Mucosa of gallbladder (tissue), 1 donor: ENCODE data around the gene ETNK2. TPM values are rescaled to one million over a fixed set of nuclear protein-coding genes. Genes with fewer than 3 reads are reported as not detected.
A peak's percentile ranks its signal among the peaks of the same experiment; 100 is the strongest.
"Not testable (repeated sequence)": the region's sequence is repeated elsewhere in the genome, so short reads cannot be mapped to it uniquely, and the experiment has no call there.

Experiments
- DNase-seq: peaks from one replicate; pipeline ENCODE4 v3.0.0-alpha.2; 2020; ENCODE audit warnings: low spot score
- total RNA-seq: library from RNA; stranded (reverse); gene quantifications from one replicate; pipeline ENCODE4 v1.2.1, GENCODE V29; 2021
- donor health status: DM: no; HTN: no; CAD: no.

The ETNK2 gene
- total RNA-seq, 1 donor from 2014 or later, result 5.3 TPM

DNA sequence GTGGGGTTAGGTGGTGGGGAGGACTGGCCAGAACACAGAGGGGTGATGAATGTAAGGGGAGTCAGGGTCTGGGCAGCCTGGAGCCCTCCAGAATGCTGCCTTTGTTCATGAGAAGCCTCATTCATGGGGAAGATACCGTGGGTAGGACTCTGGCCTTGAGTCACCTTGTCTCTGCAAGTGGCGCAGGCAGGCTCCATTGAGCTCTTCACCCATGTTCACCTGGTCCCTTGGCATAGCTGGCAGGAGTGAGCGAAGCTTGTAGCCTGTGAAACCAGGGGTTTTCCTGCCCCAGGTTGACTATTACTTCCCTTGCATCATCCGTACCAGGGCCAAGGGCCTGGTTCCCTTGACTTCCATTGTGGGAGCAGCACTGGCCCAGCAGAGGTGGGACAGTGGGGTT, 53.2 kb downstream of the ETNK2 start:
- DNase-seq, result no peak

DNA sequence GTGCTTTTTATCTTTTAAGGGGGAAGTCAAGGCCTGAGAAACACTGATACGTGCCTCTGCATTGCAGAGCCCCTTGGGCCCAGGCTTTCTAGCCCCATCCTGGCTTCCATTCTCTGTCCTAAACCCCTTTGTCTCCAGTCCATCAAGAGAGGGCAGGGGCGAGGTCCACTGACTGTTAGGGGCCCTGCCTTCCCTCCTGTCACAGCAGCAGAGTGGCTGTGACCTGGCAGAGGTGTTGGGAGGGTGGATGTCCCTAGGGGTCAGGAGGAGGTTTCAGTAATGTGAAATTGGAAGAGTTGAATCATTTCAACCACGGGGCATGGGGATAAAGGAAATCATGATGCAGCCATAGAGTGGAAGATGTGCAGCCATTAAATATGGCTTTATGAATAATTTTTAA, 54.9 kb downstream of the ETNK2 start:
- DNase-seq, result no peak

DNA sequence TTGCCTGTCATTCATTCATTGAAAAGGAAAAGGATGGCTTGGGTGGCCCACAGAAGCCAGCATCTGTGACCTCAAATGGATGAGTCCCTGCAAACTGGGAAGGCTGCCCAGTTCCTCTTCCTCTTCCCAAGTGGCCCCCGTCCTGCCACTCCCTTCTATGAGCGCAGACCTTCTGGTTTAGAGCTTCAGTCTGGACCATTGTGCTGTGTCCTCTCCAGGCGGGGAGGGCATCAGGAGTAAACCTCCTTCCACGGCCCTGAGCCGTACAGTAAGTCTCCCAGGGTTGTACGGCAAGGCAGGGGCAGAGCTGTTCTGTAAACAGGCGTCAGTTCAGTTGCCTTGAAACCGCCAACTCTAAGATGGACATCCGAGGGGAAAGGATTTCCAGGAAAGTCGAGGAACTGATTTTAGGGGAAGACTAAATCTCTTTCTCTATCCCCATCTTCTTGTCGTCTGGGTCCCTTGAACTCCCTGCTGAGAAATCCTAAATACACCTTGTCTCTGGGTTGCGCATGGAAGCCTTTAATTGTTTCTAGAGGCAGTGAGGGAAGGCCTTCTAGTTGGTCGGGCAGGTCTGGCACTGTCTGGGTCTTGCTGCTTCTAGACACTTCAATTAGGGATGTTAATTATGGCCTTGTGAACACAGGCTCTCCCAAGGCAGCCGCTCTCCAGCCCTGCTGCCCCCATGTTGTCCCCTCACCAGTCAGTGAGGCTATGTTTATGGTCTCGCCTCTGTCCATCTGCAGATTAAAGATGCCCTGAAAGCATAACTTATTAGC, 56.8 kb downstream of the ETNK2 start:
- DNase-seq, result peak; percentile 37

DNA sequence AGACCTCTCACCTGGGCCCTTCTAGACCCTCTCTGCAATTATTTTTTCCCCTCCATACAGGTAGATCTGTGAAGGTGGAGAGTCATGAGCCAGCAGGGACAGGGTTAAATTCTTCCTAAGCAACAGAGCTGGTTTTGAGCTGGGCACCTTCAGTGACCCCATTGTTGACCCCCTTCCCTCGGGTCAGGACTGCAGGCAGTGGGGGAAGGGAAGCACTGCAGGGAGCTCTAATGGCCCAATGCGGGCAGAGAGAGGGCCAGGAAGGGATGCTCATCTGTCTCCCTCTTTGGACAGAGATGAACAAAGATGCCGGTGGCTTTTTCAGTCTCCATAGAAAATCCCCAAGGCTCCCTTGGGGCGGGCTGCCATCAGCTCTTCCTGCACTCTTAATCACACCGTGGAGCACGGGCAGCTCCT, 57.5 kb downstream of the ETNK2 start:
- no peak for DNase-seq

DNA sequence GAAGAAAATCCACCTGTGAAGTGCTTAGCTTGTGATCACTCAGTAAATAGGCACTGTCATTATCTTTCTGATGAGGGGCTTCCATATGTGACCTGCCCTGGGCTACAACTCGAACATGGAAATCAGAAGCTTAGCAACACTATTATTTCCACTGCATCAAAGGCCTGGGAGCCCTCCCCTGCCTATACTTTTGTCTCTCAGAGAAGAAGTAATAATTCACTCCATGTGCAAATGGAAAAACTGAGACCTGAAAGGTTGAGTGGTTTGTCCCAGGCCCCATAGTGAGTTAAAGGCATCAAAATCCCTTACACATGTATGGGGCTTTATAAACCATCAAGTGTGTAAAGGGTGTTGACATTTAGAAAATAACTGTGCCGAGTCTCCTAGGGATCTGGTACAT, 58.1 kb downstream of the ETNK2 start:
- DNase-seq, result no peak

DNA sequence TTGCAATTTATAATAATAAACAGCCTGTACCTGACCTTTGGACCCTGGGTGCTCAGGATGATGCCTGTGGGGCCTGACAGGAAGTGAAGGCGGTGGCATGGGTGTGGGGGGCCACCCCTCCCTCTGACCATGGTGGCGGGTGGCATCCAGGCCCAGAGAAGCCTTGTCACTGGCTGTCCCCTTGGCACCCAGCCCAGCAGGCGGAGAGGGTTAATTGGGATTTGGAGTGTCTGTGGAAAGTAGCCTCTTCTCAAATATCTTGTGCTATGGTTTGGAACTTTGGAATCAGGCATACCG, 58.5 kb downstream of the ETNK2 start:
- peak; percentile 61 for DNase-seq

DNA sequence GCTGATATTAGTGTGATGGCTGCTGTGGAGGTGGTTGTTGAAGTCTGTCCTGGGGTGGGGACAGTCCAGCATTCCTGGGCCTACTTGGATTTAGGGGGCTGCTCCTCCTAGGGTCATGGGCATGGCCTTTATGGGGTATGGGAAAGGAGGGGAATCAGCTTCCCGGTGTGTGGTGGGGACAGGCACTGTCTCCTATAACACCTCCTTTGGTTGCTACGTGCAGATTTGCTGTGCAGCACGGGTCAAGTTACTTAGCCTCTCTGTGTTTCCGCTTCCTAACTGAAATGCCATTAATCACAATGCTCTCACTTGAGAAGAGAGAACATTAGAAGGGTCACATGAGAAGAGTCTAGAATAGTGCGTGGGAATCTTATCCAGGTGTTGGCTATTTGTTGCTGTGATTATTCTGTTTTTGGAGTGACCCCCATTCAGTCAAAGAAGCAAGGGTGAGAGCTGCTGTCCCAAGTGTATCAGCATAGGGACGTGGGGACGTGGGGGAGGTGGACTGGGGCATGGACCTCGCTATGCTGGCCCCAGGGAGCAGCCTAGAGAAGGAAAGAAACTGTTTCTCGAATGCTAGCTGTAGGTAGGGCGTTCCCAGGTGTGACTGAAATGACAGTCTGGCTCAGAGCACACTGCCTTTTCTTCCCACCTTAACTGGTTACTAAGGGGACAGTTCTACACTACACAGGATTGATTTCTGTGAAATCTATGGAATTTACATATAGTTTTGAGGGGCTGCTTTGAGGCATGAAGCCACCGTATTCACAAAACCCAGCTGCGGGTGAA, 59.0 kb downstream of the ETNK2 start:
- no peak for DNase-seq

DNA sequence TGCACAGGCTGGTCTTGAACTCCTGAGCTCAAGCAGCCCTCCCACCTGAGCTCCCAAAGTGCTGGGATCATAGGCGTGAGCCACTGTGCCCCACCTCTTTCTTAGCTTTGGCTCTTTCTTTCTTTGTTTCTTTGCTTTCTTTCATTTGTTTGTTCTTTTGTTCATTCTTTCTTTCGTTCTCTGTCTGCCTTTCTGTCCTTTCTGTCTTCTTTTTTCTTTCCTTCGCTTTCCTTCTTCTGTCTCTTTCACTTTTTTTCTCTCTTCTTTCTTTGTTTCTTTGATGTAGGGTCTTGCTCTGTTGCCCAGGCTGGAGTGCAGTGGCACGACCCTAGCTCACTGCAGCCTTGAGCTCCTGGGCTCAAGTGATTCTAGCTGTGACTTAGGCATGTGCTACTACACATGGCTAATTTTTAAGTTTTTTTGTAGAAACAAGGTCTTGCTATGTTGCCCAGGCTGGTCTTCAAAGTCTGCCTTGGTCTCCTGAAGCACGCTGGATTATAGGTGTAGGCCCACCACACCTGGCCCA, 60.0 kb downstream of the ETNK2 start:
- no peak for DNase-seq

DNA sequence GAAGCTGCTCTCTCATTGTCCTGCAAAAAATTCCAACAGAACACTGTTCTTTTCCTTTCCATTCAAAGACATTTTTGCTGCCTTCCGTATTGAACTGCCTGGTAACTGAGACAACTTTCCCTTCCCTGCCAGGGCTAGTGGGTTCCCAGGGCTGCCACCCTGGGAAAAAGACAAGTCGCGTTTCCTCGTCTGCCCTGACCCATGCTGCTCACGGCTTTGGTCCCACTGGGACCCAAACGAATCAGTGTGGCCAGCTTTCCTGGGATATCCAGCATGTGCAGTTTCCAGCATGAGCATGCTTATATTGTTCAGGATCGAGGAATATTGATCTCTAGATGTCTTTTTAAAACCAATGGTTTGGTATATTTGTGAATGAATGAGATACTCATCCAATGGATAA, 60.8 kb downstream of the ETNK2 start:
- DNase-seq, result no peak

DNA sequence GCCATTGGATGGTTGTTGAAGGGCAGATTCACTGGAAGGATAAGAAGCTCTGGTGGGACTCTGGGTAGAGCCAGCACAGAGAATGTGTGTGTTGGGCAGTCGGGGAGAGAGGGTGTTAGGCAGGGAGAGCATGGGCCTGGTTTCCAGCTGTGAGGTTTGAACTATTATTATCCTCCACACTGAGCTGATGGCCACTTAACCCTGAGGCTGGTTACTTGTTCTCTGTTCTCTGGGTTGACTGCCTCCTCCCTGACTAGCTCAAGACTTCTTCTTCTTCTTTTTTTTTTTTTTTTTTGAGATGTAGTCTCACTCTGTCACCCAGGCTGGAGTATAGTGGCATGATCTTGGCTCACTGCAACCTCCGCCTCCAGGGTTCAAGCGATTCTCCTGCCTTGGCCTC, 61.7 kb downstream of the ETNK2 start:
- DNase-seq, result not testable (repeated sequence)

DNA sequence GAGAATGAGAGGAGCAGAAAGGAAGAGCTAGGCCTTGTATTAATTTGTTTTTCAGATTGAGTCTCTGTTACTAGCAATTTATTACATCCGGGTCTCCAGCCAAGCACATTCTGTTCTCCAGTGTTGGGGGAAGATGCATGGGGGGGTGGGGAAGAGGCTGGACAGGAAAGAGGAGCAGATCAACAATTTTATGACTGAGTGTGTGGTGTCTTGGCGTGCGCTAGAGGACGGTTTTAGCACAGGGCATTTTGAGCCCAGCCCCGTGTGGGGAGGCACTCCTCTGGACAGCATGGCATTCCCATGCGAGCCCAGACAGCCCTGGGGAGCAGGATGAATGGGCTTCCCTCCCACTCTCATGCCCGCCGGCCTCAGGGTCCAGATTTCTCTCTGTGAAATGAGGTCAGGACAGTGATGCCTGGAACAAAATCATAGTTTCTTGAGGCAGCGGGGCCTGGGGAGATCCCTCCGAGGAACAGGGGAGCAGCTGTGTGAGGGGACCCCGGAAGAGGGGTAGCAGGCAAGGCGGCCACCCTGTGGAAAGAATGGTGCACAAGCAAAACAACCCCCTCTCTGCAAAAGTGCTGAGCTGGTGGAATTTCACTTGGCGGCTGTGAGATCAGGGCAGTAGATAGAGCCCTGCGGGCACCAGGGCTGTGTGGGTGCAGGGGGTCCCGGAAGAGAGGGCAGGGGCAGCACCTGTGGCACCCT, 62.6 kb downstream of the ETNK2 start:
- DNase-seq, result no peak

DNA sequence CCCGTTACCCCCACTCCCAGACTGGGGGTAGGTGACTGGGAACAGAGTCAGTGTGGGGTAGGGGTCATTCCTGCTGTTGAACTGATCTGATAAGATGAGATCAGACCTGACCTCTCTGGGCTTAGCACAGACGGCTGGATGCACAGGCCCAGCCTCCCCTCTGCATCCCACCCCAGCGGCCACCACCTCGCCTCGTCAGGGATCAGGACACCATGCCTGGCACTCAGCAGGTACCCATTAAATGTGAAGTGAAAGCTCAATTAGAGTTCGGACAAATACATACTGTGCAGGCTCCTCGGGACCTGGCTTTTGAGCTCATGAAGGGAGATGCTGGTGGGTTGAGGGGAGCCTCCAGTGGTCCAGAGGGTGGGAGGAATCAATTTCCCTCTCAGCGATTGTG, 63.2 kb downstream of the ETNK2 start:
- DNase-seq, result no peak

DNA sequence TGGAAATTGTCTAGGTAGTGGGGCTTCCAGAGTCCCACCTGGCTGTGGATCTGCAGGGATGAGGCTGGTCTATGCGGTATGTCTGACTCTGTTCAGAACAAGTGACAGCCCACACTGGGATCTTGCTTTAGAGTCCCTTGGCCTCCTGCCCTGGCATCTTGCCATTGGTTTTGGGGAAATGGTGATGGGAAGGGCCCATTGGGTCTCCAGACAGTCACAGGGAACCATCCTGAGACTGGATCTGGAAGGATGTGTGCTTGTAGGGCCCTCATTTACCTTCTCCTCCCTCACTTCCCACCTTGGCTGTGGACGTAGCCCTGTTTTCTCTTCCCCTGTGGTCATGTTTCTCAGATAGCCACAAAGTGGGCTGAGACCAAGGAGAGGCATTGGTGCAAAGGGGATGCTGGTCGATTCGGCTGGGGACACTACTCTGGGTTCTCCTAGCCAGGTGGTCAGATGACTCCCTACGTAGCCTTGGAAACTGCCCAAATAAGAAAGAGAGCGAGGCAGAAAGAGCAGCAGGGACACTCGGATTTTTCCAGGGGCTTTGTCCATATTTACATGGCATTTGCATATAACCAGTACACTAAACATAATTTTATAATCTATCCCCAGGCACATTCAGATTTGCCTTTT, 63.8 kb downstream of the ETNK2 start:
- no peak for DNase-seq

DNA sequence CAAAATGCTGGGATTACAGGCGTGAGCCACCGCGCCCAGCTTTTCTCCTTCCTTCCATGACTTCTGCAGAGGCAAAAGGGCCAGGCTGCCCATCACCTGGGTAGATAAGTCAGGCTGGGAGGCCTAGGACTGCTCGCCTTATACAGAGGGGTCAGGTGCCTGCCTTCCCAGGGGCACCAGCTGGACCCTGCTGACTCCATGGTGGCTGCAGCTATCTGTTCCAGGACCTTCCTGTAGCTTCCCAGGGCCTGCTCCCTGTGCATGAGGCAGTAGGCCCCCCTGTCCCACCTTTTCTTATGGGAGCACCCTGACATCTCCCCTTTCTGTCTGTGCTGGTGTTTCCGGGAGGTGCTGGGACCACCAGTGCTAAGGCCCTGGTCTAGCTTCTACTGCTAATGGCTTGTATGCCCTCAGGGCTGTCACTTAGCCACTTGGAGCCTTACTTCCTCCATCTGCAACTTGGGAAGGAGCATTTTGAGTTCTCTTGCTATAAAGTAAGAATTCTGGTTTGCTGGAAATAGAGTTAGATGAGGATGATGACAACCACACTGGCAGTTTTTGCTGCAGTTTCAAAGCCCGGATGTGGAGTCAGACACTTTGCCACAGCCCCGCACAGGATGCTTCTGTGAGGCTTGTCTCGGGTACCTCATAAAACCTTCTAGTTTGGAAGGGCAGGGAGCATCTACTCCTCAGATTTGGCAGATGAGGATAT, 64.5 kb downstream of the ETNK2 start:
- no peak for DNase-seq

DNA sequence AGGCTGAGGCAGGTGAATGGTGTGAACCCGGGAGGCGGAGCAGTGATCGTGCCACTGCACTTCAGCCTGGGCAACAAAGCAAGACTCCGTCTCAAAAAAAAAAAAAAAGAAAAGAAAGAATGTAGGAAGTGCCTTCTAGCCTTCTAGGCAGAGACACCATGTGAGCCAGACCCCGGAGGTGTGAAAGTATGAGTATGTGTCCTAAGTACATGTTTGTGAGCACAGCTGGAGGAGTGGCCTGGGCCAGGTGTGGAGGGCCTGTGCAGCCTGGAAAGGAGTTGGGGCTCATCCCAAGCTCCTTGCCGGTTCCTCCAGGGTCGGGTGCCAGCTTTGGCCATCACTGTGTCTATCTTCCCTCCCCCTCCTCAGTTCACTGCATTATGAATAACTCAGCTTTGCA, 66.0 kb downstream of the ETNK2 start:
- DNase-seq, result no peak

DNA sequence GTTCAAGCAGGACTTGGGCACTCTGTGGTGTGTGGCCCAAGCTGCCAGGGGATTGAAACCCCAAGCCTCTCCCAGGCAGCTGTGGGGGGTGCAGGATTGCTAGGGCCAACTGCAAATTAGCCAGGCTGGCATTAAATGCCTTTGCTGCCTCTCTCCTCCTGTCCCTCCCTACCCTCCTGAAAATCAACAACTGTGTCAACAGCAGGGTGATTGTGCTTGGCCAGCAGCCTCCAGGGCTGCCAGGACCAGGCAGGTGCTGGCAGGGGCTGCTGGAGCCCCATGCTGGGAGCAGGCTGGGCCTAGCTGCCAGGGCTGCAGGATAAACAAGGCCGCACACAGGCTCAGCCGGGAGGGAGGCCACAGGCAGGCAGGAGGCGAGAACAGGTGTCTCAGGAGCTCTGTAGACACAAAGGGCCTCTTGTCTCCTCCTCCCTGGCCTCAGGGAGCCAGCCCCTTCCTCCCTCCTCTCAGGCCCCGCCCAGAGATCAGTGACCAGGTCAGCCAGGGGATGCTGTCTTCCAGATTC, 67.5 kb downstream of the ETNK2 start:
- peak; percentile 73 for DNase-seq

DNA sequence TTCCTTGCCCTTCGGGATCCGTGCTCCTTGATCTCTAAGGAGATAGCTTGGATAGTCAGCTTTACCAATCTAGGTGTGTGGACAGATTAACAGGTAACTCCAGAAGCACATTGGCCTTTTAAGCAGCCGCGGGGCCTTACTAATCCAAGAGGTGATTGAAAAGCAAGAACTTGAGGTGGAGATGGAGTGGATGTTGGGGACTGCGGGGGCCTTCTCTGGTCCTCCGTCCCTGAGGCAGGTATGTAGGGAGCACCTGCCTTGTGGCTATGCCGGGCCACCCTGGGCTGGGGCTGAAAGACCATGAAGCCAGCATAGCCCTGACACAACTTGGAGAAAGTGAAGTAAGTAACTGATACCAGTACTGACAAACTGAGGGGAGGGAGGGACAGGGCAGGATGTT, 68.4 kb downstream of the ETNK2 start:
- DNase-seq, result no peak

DNA sequence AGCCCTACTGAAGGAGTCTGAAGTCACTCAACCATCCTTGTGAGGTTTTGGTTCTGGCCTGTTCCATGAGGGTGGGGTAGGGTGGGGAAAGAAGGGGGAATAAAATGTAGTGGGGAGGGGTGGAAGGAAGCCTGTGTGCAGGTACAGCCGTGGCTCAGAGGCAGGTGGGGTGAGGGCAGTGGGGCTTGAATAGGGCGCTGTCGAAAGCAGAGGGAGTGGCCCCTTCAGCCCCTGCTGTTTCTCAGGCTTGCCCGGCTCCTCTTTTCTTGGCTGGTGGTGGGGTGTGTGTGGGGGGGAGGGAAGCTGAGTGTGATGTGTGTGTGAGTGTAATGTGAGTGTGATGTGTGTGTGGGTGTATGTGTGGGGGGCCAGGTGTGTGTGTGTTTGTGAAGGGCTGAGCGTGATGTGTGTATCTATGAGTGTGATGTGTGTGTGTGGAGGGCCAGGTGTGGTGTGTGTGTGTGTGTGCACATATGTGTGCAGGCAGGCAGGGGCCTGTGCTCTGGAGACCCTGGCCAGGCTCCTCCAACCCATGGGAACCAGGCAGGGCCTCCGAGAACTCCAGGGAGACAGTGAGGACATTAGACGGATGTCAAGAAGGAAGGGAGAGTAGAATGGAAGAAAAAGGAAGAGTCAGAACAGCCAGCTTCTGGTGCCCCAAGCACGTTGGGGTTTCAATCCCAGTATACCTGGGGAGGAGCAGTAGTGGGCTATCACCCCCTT, 69.9 kb downstream of the ETNK2 start:
- DNase-seq, result no peak

DNA sequence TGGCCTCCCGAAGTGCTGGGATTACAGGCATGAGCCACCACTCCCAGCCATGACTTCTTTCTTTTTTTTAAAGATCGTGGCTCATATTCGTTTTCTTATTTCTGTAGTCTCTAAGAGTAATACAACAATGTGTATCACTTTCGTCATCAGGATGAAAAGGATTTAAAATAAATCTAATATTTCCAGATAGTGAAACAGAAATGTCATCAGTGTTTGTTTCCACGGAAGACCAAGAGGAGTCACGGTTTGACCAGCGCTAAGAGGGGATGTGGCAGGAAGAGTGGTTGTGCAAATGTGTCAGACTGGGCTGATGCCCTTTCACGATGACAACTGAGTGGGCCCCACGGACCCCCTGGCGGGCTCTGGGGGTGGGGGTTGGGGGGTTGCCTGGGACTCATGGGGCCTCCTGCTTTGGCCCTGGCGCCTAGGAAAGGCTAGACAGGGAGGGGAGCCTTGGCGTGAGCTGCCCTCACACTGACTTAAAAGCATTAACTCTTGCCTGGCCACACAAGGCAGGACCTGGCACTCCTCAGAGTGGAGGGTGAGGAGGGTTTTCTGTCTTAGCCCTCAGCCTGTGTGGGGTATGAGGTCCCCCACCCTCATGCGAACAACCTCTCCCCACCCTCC, 70.6 kb downstream of the ETNK2 start:
- no peak for DNase-seq
